ENCODE measurements around the gene ADISSP.

The ADISSP gene

GRCh38 chr20:3729811-3730540 is 37.6 kb downstream of the ADISSP start:
- no peak for TF ChIP-seq CTCF (conservative IDR thresholded peaks at IDR 0.05; ENCODE audit: low read depth, low read length)

GRCh38 chr20:3729378-3729777 is 38.2 kb downstream of the ADISSP start:
- no peak overlapping the region for H3K4me3 ChIP-seq (ENCODE audit: low read length)
- DNase-seq (ENCODE audit: low read depth) = no peak
- no peak for TF ChIP-seq CTCF (conservative IDR thresholded peaks at IDR 0.05; ENCODE audit: low read depth, low read length)

More at GRCh38 chr20:3729811-3730540, 37.6 kb downstream of the ADISSP start:
- no peak for DNase-seq (ENCODE audit: low read depth)
- no peak overlapping the region for H3K4me3 ChIP-seq (ENCODE audit: low read length)

GRCh38 chr20:3728876-3729275 is 38.7 kb downstream of the ADISSP start:
- TF ChIP-seq CTCF (conservative IDR thresholded peaks at IDR 0.05; ENCODE audit: low read depth, low read length) = no peak
- H3K4me3 ChIP-seq (ENCODE audit: low read length) = no peak overlapping the region
- DNase-seq (ENCODE audit: low read depth) = no peak

GRCh38 chr20:3728354-3728753 is 39.2 kb downstream of the ADISSP start:
- no peak overlapping the region for H3K4me3 ChIP-seq (ENCODE audit: low read length)
- no peak for DNase-seq (ENCODE audit: low read depth)
- no peak for TF ChIP-seq CTCF (conservative IDR thresholded peaks at IDR 0.05; ENCODE audit: low read depth, low read length)

- no peak for TF ChIP-seq CTCF (conservative IDR thresholded peaks at IDR 0.05; ENCODE audit: low read depth, low read length)
- H3K4me3 ChIP-seq (ENCODE audit: low read length) = no peak overlapping the region
- no peak for DNase-seq (ENCODE audit: low read depth)
Observed at GRCh38 chr20:3727401-3728021, 40.0 kb downstream of the ADISSP start.

- no peak for DNase-seq (ENCODE audit: low read depth)
- TF ChIP-seq CTCF (conservative IDR thresholded peaks at IDR 0.05; ENCODE audit: low read depth, low read length) = no peak
Observed at GRCh38 chr20:3724356-3724755, 43.2 kb downstream of the ADISSP start.

GRCh38 chr20:3723284-3723683 is 44.3 kb downstream of the ADISSP start:
- no peak for TF ChIP-seq CTCF (conservative IDR thresholded peaks at IDR 0.05; ENCODE audit: low read depth, low read length)
- DNase-seq (ENCODE audit: low read depth) = no peak
- H3K4me3 ChIP-seq (ENCODE audit: low read length) = no peak overlapping the region

More at GRCh38 chr20:3724356-3724755, 43.2 kb downstream of the ADISSP start:
- no peak overlapping the region for H3K4me3 ChIP-seq (ENCODE audit: low read length)

Measured in retinal pigment epithelial cell (primary cell).